H9 (cell line): ENCODE measurements around the gene NEK6. TPM values are rescaled to one million over a fixed set of nuclear protein-coding genes. Genes with fewer than 3 reads are reported as not detected.

ENCODE experiments used
- DNase-seq: peaks from one replicate; pipeline ENCODE4 v3.0.0-alpha.2; 2017
- H2AFZ ChIP-seq: one replicate; pipeline ENCODE4 v1.6.1; 2013; ENCODE audit warnings: mild to moderate bottlenecking, low read length, control low read depth, moderate library complexity
- H2AK5ac ChIP-seq: 2 replicates; pipeline ENCODE4 v1.6.1; 2013; ENCODE audit warnings: low read length, control low read depth, mixed read lengths; ENCODE audit not compliant: insufficient read length
- H2BK120ac ChIP-seq: one replicate; pipeline ENCODE4 v1.6.1; 2013; ENCODE audit warnings: low read depth, mild to moderate bottlenecking, low read length, control low read depth, inconsistent platforms; ENCODE audit not compliant: poor library complexity, severe bottlenecking
- H2BK12ac ChIP-seq: 2 replicates; pipeline ENCODE4 v1.6.1; 2013; ENCODE audit warnings: low read length, control low read depth, mixed read lengths, low read depth; ENCODE audit not compliant: insufficient read length
- H2BK15ac ChIP-seq: 2 replicates; pipeline ENCODE4 v1.6.1; 2013; ENCODE audit warnings: low read depth, low read length, control low read depth
- H2BK20ac ChIP-seq: one replicate; pipeline ENCODE4 v1.6.1; 2013; ENCODE audit warnings: low read depth, mild to moderate bottlenecking, low read length, control low read depth, inconsistent platforms; ENCODE audit not compliant: poor library complexity, severe bottlenecking
- H2BK5ac ChIP-seq: 2 replicates; pipeline ENCODE4 v1.6.1; 2013; ENCODE audit warnings: low read length, control low read depth, mixed read lengths; ENCODE audit not compliant: insufficient read length
- H3K14ac ChIP-seq: 2 replicates; pipeline ENCODE4 v1.6.1; 2013; ENCODE audit warnings: low read length, control low read depth; ENCODE audit not compliant: insufficient read depth
- H3K18ac ChIP-seq: 2 replicates; pipeline ENCODE4 v1.6.1; 2013; ENCODE audit warnings: low read depth, mild to moderate bottlenecking, mixed read lengths, low read length, control low read depth; ENCODE audit not compliant: insufficient read length
- H3K23ac ChIP-seq: 2 replicates; pipeline ENCODE4 v1.6.1; 2013; ENCODE audit warnings: low read length, control low read depth, mixed read lengths, low read depth; ENCODE audit not compliant: insufficient read length
- H3K23me2 ChIP-seq: 2 replicates; pipeline ENCODE4 v1.6.1; 2013; ENCODE audit warnings: low read depth, mild to moderate bottlenecking, mixed read lengths, low read length, control low read depth; ENCODE audit not compliant: insufficient read length, poor library complexity, severe bottlenecking
- H3K27ac ChIP-seq: 2 replicates; pipeline ENCODE4 v1.5.1; 2013; ENCODE audit warnings: low read length, control low read depth, mixed read lengths, low read depth; ENCODE audit not compliant: insufficient read length
- H3K27me3 ChIP-seq: 2 replicates; pipeline ENCODE4 v1.6.1; 2013; ENCODE audit warnings: low read length, control low read depth, inconsistent platforms; ENCODE audit not compliant: insufficient read depth
- H3K4ac ChIP-seq: 2 replicates; pipeline ENCODE4 v1.6.1; 2013; ENCODE audit warnings: low read depth, mild to moderate bottlenecking, control low read depth, inconsistent platforms, low read length, moderate library complexity
- H3K4me1 ChIP-seq: 2 replicates; pipeline ENCODE4 v1.6.1; 2013; ENCODE audit warnings: low read length, control low read depth, inconsistent platforms; ENCODE audit not compliant: insufficient read depth
- H3K4me2 ChIP-seq: 2 replicates; pipeline ENCODE4 v1.6.1; 2013; ENCODE audit warnings: low read length, control low read depth, mixed read lengths; ENCODE audit not compliant: insufficient read length, insufficient read depth
- H3K56ac ChIP-seq: 2 replicates; pipeline ENCODE4 v1.6.1; 2013; ENCODE audit warnings: low read depth, mild to moderate bottlenecking, mixed read lengths, low read length, control low read depth; ENCODE audit not compliant: insufficient read length
- H3K79me1 ChIP-seq: 2 replicates; pipeline ENCODE4 v1.6.1; 2013; ENCODE audit warnings: low read depth, mild to moderate bottlenecking, moderate library complexity, low read length, control low read depth, inconsistent platforms; ENCODE audit not compliant: insufficient read depth, poor library complexity, severe bottlenecking
- H3K79me2 ChIP-seq: 2 replicates; pipeline ENCODE4 v1.6.1; 2013; ENCODE audit warnings: low read length, control low read depth, inconsistent platforms; ENCODE audit not compliant: insufficient read depth
- H3K9ac ChIP-seq: 2 replicates; pipeline ENCODE4 v1.6.1; 2013; ENCODE audit warnings: low read length, control low read depth, mixed read lengths; ENCODE audit not compliant: insufficient read length; ENCODE audit errors: extremely low read depth
- H3K9me3 ChIP-seq: one replicate; pipeline ENCODE4 v1.6.1; 2013; ENCODE audit warnings: low read depth, low read length, inconsistent platforms; ENCODE audit not compliant: control insufficient read depth
- H3T11ph ChIP-seq: one replicate; pipeline ENCODE4 v1.6.1; 2013; ENCODE audit warnings: mild to moderate bottlenecking, low read length, control low read depth, inconsistent platforms
- H4K20me1 ChIP-seq: one replicate; pipeline ENCODE4 v1.6.1; 2013; ENCODE audit not compliant: control insufficient read depth, insufficient read length, insufficient read depth
- H4K5ac ChIP-seq: 2 replicates; pipeline ENCODE4 v1.6.1; 2013; ENCODE audit warnings: low read depth, mild to moderate bottlenecking, mixed read lengths, low read length, control low read depth; ENCODE audit not compliant: insufficient read length
- H4K8ac ChIP-seq: replicated peaks from 2 replicates; pipeline ENCODE4 v1.6.1; 2013; ENCODE audit warnings: low read length, control low read depth, mixed read lengths, low read depth; ENCODE audit not compliant: insufficient read length
- H4K91ac ChIP-seq: 2 replicates; pipeline ENCODE4 v1.6.1; 2013; ENCODE audit warnings: low read depth, mild to moderate bottlenecking, moderate library complexity, mixed read lengths, low read length, control low read depth; ENCODE audit not compliant: insufficient read length
- H3K27ac Mint-ChIP-seq, 3 experiments: 2 replicates in 2 of 3; 3 replicates in 1 of 3; pipeline ENCODE4 v1.8.0; 2020 to 2021; ENCODE audit warnings: mixed read lengths in 3 of 3, mild to moderate bottlenecking in 1 of 3, moderate library complexity in 1 of 3
- H3K27me3 Mint-ChIP-seq: 2 replicates; pipeline ENCODE4 v1.8.0; 2021; ENCODE audit warnings: low read depth, mild to moderate bottlenecking, moderate library complexity, mixed read lengths
- H3K36me3 Mint-ChIP-seq, 3 experiments: 2 replicates in 2 of 3; 3 replicates in 1 of 3; pipeline ENCODE4 v1.8.0; 2020 to 2021; ENCODE audit warnings: low read depth in 3 of 3, mixed read lengths in 3 of 3; ENCODE audit not compliant: insufficient read depth in 1 of 3
- H3K4me1 Mint-ChIP-seq, 2 experiments: 2 replicates each; pipeline ENCODE4 v1.8.0; 2020; ENCODE audit warnings: mixed read lengths in 2 of 2
- H3K4me3 Mint-ChIP-seq, 2 experiments: 2 replicates in 1 of 2; 3 replicates in 1 of 2; pipeline ENCODE4 v1.8.0; 2020 to 2021; ENCODE audit warnings: mild to moderate bottlenecking in 2 of 2, mixed read lengths in 2 of 2, moderate library complexity in 1 of 2
- H3K9me3 Mint-ChIP-seq, 2 experiments: 2 replicates in 1 of 2; 3 replicates in 1 of 2; pipeline ENCODE4 v1.8.0; 2020; ENCODE audit warnings: mild to moderate bottlenecking in 2 of 2, mixed read lengths in 2 of 2, moderate library complexity in 1 of 2
- WGBS: extraction: QIAGEN DNeasy Blood & Tissue Kit; methylation state at CpG from one replicate; pipeline ENCODE4 v1.1.7; 2013; ENCODE audit warnings: missing lambda C conversion rate, low lambda C conversion rate, mixed read lengths; ENCODE audit not compliant: insufficient read length; ENCODE audit errors: extremely low coverage; 5-methylcytosine and 5-hydroxymethylcytosine counted together
- total RNA-seq: library from RNA; stranded (reverse); gene quantifications from 2 replicates; pipeline ENCODE4 v1.2.1, GENCODE V29; 2021
- TF ChIP-seq, protein P1 (sequence below): fragments of 200-600 bp; sonication (generic); conservative IDR thresholded peaks from 3 replicates; pipeline ENCODE4 v1.8.0; 2021; ENCODE audit warnings: antibody characterized with exemption, mild to moderate bottlenecking

The NEK6 gene
- total RNA-seq, 1 experiment from 2014 or later, result 14.3 TPM

DNA sequence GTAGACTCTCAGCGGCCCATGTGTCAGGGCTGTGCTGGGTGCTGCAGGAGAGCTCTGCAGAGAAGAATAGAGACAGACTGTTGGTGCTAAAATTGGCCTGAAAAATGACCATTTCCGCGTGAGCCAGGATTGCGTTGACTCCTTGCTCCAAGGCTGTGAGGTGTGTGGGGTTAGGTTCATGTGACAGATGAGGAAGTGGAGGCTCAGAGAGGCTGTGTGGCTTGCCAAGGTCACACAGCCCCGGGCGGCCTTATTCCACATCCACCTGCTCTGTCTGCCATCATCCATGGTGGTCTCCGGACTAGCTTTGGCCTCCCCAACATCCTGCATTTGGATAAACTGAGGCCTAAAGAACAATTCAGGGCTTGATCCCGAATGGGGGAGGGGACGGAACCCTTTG lies 15.2 kb downstream of the NEK6 start:
- no peak overlapping the region for H3K56ac ChIP-seq
- no peak overlapping the region for H3K9ac ChIP-seq
- no peaks in the 10 kb centered on the region for H3K27me3 ChIP-seq
- Mint-ChIP-seq H3K36me3 (no peaks in the 10 kb centered on the region), H3K4me3 (no peak overlapping the region), H3K27ac (peak overlapping the region in 1 of 3 experiments; percentile 44; a peak in 1 of 7 replicates), H3K27me3 (no peaks in the 10 kb centered on the region), H3K9me3 (no peaks in the 10 kb centered on the region), H3K4me1 (peaks cover 15 to 36% of the 10 kb centered on the region in 2 experiments)
- no peak overlapping the region for H2AK5ac ChIP-seq
- no peaks in the 10 kb centered on the region; the same call in 1 of the 2 replicates for H3K79me2 ChIP-seq
- no peak for DNase-seq
- no peak overlapping the region for H3K4ac ChIP-seq
- no peak overlapping the region for H3K14ac ChIP-seq
- H4K91ac ChIP-seq, result no peak overlapping the region
- H2BK5ac ChIP-seq, result no peak overlapping the region
- H4K8ac ChIP-seq, result no peak overlapping the region
- no peaks in the 10 kb centered on the region for H3K79me1 ChIP-seq
- no peaks in the 10 kb centered on the region for H3K9me3 ChIP-seq
- H3K18ac ChIP-seq, result no peak overlapping the region
- H3T11ph ChIP-seq, result no peak overlapping the region
- H2BK12ac ChIP-seq, result no peak overlapping the region
- no peak overlapping the region for H2AFZ ChIP-seq
- no peaks in the 10 kb centered on the region for H4K20me1 ChIP-seq
- no peak overlapping the region for H4K5ac ChIP-seq
- H3K27ac ChIP-seq, result no peak overlapping the region
- no peak overlapping the region for H3K4me2 ChIP-seq
- no CpG with 5 or more reads among the region's 9 CpGs for WGBS
- H3K23ac ChIP-seq, result no peak overlapping the region
- no peaks in the 10 kb centered on the region for H3K23me2 ChIP-seq
- no peak overlapping the region for H2BK15ac ChIP-seq
- no peaks in the 10 kb centered on the region; the same call in 1 of the 2 replicates for H3K4me1 ChIP-seq
- H2BK20ac ChIP-seq, result no peak overlapping the region
- TF ChIP-seq, protein P1, sequence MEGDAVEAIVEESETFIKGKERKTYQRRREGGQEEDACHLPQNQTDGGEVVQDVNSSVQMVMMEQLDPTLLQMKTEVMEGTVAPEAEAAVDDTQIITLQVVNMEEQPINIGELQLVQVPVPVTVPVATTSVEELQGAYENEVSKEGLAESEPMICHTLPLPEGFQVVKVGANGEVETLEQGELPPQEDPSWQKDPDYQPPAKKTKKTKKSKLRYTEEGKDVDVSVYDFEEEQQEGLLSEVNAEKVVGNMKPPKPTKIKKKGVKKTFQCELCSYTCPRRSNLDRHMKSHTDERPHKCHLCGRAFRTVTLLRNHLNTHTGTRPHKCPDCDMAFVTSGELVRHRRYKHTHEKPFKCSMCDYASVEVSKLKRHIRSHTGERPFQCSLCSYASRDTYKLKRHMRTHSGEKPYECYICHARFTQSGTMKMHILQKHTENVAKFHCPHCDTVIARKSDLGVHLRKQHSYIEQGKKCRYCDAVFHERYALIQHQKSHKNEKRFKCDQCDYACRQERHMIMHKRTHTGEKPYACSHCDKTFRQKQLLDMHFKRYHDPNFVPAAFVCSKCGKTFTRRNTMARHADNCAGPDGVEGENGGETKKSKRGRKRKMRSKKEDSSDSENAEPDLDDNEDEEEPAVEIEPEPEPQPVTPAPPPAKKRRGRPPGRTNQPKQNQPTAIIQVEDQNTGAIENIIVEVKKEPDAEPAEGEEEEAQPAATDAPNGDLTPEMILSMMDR, result no peak
- H2BK120ac ChIP-seq, result no peak overlapping the region
